Glutamatergic neuron (in vitro differentiated cells): Measurements from ENCODE around the gene ELANE. TPM values are rescaled to one million over a fixed set of nuclear protein-coding genes. Genes with fewer than 3 reads are reported as not detected.
A peak's percentile ranks its signal among the peaks of the same experiment; 100 is the strongest.

Experiments
- DNase-seq: peaks from one replicate; pipeline ENCODE4 v3.0.0; 2022
- H3K27ac Mint-ChIP-seq: one replicate; pipeline ENCODE4 v1.8.0; 2020; ENCODE audit warnings: mild to moderate bottlenecking, mixed read lengths, inconsistent platforms; ENCODE audit not compliant: unreplicated experiment
- H3K27me3 Mint-ChIP-seq: one replicate; pipeline ENCODE4 v1.8.0; 2020; ENCODE audit warnings: mild to moderate bottlenecking, moderate library complexity, mixed read lengths, inconsistent platforms; ENCODE audit not compliant: unreplicated experiment
- H3K36me3 Mint-ChIP-seq: one replicate; pipeline ENCODE4 v1.8.0; 2020; ENCODE audit warnings: mild to moderate bottlenecking, mixed read lengths, inconsistent platforms; ENCODE audit not compliant: unreplicated experiment
- H3K4me1 Mint-ChIP-seq: one replicate; pipeline ENCODE4 v1.8.0; 2020; ENCODE audit warnings: mild to moderate bottlenecking, low read depth, mixed read lengths, inconsistent platforms; ENCODE audit not compliant: unreplicated experiment
- H3K4me3 Mint-ChIP-seq: one replicate; pipeline ENCODE4 v1.8.0; 2020; ENCODE audit warnings: mild to moderate bottlenecking, mixed read lengths, inconsistent platforms; ENCODE audit not compliant: unreplicated experiment
- H3K9me3 Mint-ChIP-seq: one replicate; pipeline ENCODE4 v1.8.0; 2020; ENCODE audit warnings: mild to moderate bottlenecking, moderate library complexity, mixed read lengths, inconsistent platforms; ENCODE audit not compliant: unreplicated experiment
- CTCF ChIP-seq: fragments of 200-600 bp; sonication (generic); IDR thresholded peaks from one replicate; pipeline ENCODE4 v1.5.0; 2021; ENCODE audit not compliant: partially characterized antibody, unreplicated experiment
- total RNA-seq: library from RNA; stranded (reverse); fragmentation: NEBNext Ultra II Directional; extraction: Animal tissue kit (Norgen Biotek cat#: 25700); gene quantifications from one replicate; pipeline ENCODE4 v1.2.1, GENCODE V29; 2021; ENCODE audit not compliant: unreplicated experiment

The ELANE gene
- total RNA-seq, 1 donor from 2014 or later, result not detected

GRCh38 chr19:892243-892893, 40.3 kb downstream of the ELANE start:
- H3K4me3 Mint-ChIP-seq, result peak overlapping the region; percentile 82
- H3K9me3 Mint-ChIP-seq, result peaks cover 19% of the 10 kb centered on the region
- H3K27me3 Mint-ChIP-seq, result peaks cover 13% of the 10 kb centered on the region
- peak overlapping the region; percentile 12 for H3K27ac Mint-ChIP-seq
- peaks cover 3% of the 10 kb centered on the region for H3K4me1 Mint-ChIP-seq
- H3K36me3 Mint-ChIP-seq, result no peaks in the 10 kb centered on the region
- TF ChIP-seq CTCF, result no peak
- peak; percentile 55 for DNase-seq

GRCh38 chr19:892894-893689, 41.0 kb downstream of the ELANE start, which contains the start of the genes MED16 and RNU6-9:
MED16 (minus strand) TSS chr19:893187; CDS start chr19:891131, 2,056 bp downstream.
RNU6-9 (plus strand) TSS chr19:893484.
- peak; percentile 89 for DNase-seq
- peaks cover 3% of the 10 kb centered on the region for H3K4me1 Mint-ChIP-seq
- no peak for TF ChIP-seq CTCF
- H3K27me3 Mint-ChIP-seq, result peaks cover 15% of the 10 kb centered on the region
- peaks cover 19% of the 10 kb centered on the region for H3K9me3 Mint-ChIP-seq
- H3K36me3 Mint-ChIP-seq, result no peaks in the 10 kb centered on the region
- H3K27ac Mint-ChIP-seq, result peak within 1 kb of the TSS; percentile 99
- H3K4me3 Mint-ChIP-seq, result peak within 1 kb of the TSS; percentile 90

- no peak for TF ChIP-seq CTCF
- no peak overlapping the region for H3K27ac Mint-ChIP-seq
- H3K4me1 Mint-ChIP-seq, result peaks cover 6% of the 10 kb centered on the region
Measured at GRCh38 chr19:896434-896833, 44.3 kb downstream of the ELANE start.

GRCh38 chr19:896999-897398, 44.9 kb downstream of the ELANE start:
- peaks cover 19% of the 10 kb centered on the region for H3K9me3 Mint-ChIP-seq
- TF ChIP-seq CTCF, result no peak
- H3K27me3 Mint-ChIP-seq, result peaks cover 20% of the 10 kb centered on the region
- DNase-seq, result no peak
- H3K4me3 Mint-ChIP-seq, result no peak overlapping the region
- no peak overlapping the region for H3K27ac Mint-ChIP-seq
- peaks cover 6% of the 10 kb centered on the region for H3K4me1 Mint-ChIP-seq
- H3K36me3 Mint-ChIP-seq, result no peaks in the 10 kb centered on the region

More at GRCh38 chr19:896434-896833, 44.3 kb downstream of the ELANE start:
- peaks cover 20% of the 10 kb centered on the region for H3K27me3 Mint-ChIP-seq
- H3K9me3 Mint-ChIP-seq, result peaks cover 19% of the 10 kb centered on the region
- H3K36me3 Mint-ChIP-seq, result no peaks in the 10 kb centered on the region
- no peak for DNase-seq
- no peak overlapping the region for H3K4me3 Mint-ChIP-seq
